Activated B cell treated with CpG ODN at 0.5 μM for 24 hours (primary cell): Measurements from ENCODE around the gene AKNA. TPM values are rescaled to one million over a fixed set of nuclear protein-coding genes. Genes with fewer than 3 reads are reported as not detected.

Experiments used
- ATAC-seq: fragments of 200-7000 bp; cut with Tn5 transposase; one replicate; pipeline ENCODE4 v1.10.0; 2021; ENCODE audit warnings: low read depth, mild to moderate bottlenecking, moderate library complexity
- CTCF ChIA-PET: fragments of 350-600 bp; sonication (Branson Sonifier 250); formaldehyde crosslinking; loops from one replicate; lab custom pipeline; 2021; ENCODE audit warnings: antibody characterized with exemption; lab: Charles Lee
- POLR2A ChIA-PET: fragments of 350-600 bp; sonication (Branson Sonifier 250); formaldehyde crosslinking; loops from one replicate; lab custom pipeline; 2021; ENCODE audit warnings: antibody characterized with exemption; lab: Charles Lee
- DNase-seq: peaks from one replicate; pipeline ENCODE4 v3.0.0; 2022
- H3K27ac Mint-ChIP-seq: one replicate; pipeline ENCODE4 v1.8.0; 2020; ENCODE audit warnings: mixed read lengths
- H3K27me3 Mint-ChIP-seq: one replicate; pipeline ENCODE4 v1.8.0; 2021; ENCODE audit warnings: mixed read lengths
- H3K36me3 Mint-ChIP-seq: one replicate; pipeline ENCODE4 v1.8.0; 2021; ENCODE audit warnings: low read depth, mixed read lengths
- H3K4me1 Mint-ChIP-seq: one replicate; pipeline ENCODE4 v1.8.0; 2021; ENCODE audit warnings: mixed read lengths
- H3K4me3 Mint-ChIP-seq: one replicate; pipeline ENCODE4 v1.8.0; 2020; ENCODE audit warnings: mild to moderate bottlenecking, mixed read lengths
- H3K9me3 Mint-ChIP-seq: one replicate; pipeline ENCODE4 v1.8.0; 2020; ENCODE audit warnings: mixed read lengths
- CTCF ChIP-seq: fragments of 200-600 bp; IDR thresholded peaks from one replicate; pipeline ENCODE4 v1.8.0; 2022; ENCODE audit warnings: antibody characterized with exemption, mild to moderate bottlenecking
- intact Hi-C: fragments of 100-400 bp; cut with micrococcal nuclease; formaldehyde crosslinking; loops from one replicate; pipeline ENCODE4 v1.15.1; 2024
- total RNA-seq: library from RNA; stranded (reverse); gene quantifications from 2 replicates; pipeline ENCODE4 v1.2.3, GENCODE V29; 2022

AKNA gene
- total RNA-seq, 1 donor from 2014 or later: 322 TPM

DNA sequence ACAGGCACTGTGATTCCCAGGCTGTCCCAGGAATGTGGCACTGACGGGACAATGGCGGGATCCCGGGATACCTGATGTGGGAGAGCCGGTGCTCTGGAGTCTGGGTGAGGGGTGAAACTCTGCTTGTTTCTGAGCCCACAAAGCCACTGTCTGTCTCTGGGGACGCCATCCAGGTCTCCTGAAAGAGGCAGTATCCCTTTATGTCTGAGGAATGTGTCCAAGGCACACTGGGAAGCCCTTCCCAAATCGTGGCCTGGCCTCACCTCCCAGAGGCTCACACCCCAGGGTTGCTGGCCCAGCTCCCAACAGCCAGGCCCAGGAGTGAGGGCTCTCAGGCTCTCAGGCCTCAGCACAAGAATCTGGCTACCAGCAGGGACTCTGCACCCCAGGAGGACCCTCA is 31.0 kb downstream of the AKNA start:
- Mint-ChIP-seq H3K36me3 (peaks cover 93% of the 10 kb centered on the region), H3K4me1 (peaks cover 20% of the 10 kb centered on the region), H3K27me3 (no peaks in the 10 kb centered on the region), H3K9me3 (no peaks in the 10 kb centered on the region), H3K4me3 (no peak overlapping the region), H3K27ac (peak overlapping the region; percentile 50)
- TF ChIP-seq CTCF: no peak
- ChIA-PET POLR2A (interaction anchor here (1.4 kb wide), 1 partner anchor 29 kb away, joined by 4 read pairs; no protein-coding TSS in a partner anchor), CTCF (no interaction called here)
- ATAC-seq (no peak), DNase-seq (no peak)
- intact Hi-C loops: no loop called here

DNA sequence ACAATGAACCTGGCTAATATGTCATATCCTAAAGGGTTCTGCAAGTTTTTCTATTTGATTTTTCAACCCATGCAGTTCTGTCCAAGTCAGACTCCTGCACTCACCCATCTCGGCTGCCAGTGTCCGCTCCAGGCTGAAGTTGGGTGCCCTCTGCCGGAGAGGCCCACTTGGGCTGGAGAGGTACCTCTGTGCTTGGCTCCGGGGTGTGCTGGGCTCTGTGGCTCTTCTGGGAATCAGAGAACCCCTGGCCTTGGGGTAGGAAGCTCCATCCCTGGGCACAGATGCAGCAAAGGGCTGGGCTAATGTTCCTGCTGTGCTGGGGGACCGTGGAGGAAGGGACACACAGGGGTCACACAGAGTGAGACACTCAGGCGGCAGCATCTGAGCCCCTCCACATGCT is 32.0 kb downstream of the AKNA start:
- Mint-ChIP-seq H3K4me3 (no peak overlapping the region), H3K36me3 (peaks cover 92% of the 10 kb centered on the region), H3K9me3 (no peaks in the 10 kb centered on the region), H3K4me1 (peaks cover 19% of the 10 kb centered on the region), H3K27ac (no peak overlapping the region), H3K27me3 (no peaks in the 10 kb centered on the region)
- POLR2A ChIA-PET: interaction anchor here (0.8 to 1.5 kb wide), 4 partner anchors 9 to 31 kb away, joined by 3 to 4 read pairs (median 4); partner anchors contain the start of gene AKNA
- TF ChIP-seq CTCF: no peak
- ATAC-seq: no peak
- DNase-seq: no peak
- CTCF ChIA-PET: no interaction called here
- intact Hi-C loops: no loop called here

GRCh38 chr9:114351932-114352331 is 35.9 kb downstream of the AKNA start:
- no peak overlapping the region for H3K4me3 Mint-ChIP-seq
- peaks cover 90% of the 10 kb centered on the region for H3K36me3 Mint-ChIP-seq
- H3K9me3 Mint-ChIP-seq: no peaks in the 10 kb centered on the region
- no peaks in the 10 kb centered on the region for H3K27me3 Mint-ChIP-seq
- CTCF ChIA-PET: no interaction called here
- DNase-seq (no peak), ATAC-seq (no peak)
- peaks cover 44% of the 10 kb centered on the region for H3K4me1 Mint-ChIP-seq
- TF ChIP-seq CTCF: no peak
- peak overlapping the region; percentile 50 for H3K27ac Mint-ChIP-seq
- intact Hi-C loops: no loop called here
- POLR2A ChIA-PET: interaction anchor here (0.7 to 13.9 kb wide), 6 partner anchors 12 to 33 kb away, joined by 3 to 188 read pairs (median 10); partner anchors contain the start of gene AKNA

DNA sequence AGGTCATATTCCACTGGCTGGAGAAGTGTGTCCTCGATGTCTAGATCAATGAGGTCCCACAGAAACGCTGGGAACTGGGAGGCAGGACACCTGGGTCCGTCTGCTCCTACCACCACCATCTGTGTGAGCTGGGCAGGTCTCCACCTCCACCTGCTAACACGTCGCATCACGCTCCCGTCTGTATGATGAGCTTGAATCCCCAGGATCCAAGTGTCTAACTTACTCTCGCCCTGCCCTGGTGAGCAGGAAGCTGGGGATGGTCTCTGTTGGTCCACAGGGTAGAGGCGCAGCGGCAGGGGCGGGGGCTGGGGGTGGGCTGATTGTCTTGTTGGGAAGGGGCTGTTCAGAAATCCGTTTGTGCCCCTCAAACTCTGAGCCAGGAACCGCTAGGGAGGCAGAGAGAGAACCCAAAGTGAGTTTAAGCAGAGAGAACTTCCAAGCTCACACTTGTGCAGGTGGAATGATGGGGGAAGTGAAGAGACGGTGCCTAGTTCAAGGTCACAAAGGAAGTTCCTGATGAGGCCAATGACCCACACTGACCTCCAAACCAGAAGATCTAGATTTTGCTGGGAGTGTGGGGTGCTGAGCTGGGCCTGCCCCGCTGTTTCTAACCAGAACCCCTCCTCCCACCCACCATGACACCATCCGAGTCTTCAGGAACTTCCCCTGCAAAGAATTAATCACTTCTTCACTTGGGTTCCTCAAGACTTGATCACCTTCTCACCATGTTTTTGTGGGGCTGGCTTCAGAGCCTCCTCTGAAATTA is 37.0 kb downstream of the AKNA start:
- no peak for ATAC-seq
- no peaks in the 10 kb centered on the region for H3K9me3 Mint-ChIP-seq
- ChIA-PET POLR2A (interaction anchor here (0.5 to 13.9 kb wide), 7 partner anchors 11 to 266 kb away, joined by 3 to 188 read pairs (median 4); partner anchors contain the start of gene AKNA), CTCF (interaction anchor here (0.8 kb wide), 1 partner anchor 55 kb away, joined by 4 read pairs; no protein-coding TSS in a partner anchor)
- H3K27me3 Mint-ChIP-seq: no peaks in the 10 kb centered on the region
- intact Hi-C loops: no loop called here
- DNase-seq: no peak
- no peak overlapping the region for H3K4me3 Mint-ChIP-seq
- peak overlapping the region; percentile 94 for H3K27ac Mint-ChIP-seq
- no peak for TF ChIP-seq CTCF
- H3K4me1 Mint-ChIP-seq: peaks cover 44% of the 10 kb centered on the region
- H3K36me3 Mint-ChIP-seq: peaks cover 90% of the 10 kb centered on the region
